ENCODE results near the gene TTYH1. TPM values are rescaled to one million over a fixed set of nuclear protein-coding genes. Genes with fewer than 3 reads are reported as not detected.

Gene TTYH1
- total RNA-seq, 2 experiments from 2014 or later: not detected

DNA sequence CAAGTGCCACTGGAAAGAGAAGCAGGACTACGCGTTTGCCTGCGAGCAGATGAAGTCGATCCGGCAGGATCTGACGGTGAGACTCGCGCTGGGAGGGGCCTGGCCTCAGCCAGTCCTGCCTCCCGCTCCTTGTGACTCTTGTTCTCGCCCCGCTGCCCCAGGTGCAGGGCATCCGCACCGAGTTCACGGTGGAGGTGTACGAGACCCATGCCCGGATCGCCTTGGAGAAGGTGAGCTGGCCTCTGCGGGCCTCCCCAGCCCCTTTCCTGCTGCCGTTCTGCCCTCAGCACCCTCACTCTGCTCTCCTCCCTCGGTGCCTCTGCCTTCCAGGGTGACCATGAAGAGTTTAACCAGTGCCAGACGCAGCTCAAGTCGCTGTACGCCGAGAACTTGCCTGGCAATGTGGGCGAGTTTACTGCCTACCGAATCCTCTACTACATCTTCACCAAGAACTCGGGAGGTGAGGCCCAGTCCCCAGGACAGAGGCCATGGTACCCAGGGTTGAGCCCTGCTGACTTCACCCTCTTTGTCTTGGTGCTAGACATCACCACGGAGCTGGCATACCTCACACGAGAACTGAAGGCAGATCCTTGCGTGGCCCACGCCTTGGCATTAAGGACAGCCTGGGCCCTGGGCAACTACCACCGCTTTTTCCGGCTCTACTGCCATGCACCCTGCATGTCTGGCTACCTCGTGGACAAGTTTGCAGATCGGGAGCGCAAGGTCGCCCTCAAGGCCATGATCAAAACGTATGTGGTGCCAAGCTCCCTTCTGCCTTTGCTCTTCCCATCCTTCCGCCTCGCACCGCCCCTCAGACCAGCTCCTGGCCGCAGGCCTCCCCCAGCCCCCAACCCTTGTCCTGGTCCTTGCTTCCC, 42.7 kb downstream of the TTYH1 start:
- CTCF ChIA-PET: no interaction called here
- Mint-ChIP-seq H3K27me3 (no peaks in the 10 kb centered on the region), H3K4me1 (ENCODE audit: low read depth) (peaks cover 33% of the 10 kb centered on the region), H3K4me3 (peak overlapping the region; percentile 48), H3K9me3 (no peaks in the 10 kb centered on the region), H3K36me3 (ENCODE audit: low read depth) (peaks cover 86% of the 10 kb centered on the region), H3K27ac (peak overlapping the region; percentile 69)
- no peak overlapping the region for H3K27ac ChIP-seq (ENCODE audit: low read depth in 1 of 2, low read length in 2 of 2)
- ATAC-seq (ENCODE audit: poor library complexity): no peak
- H3K27me3 ChIP-seq (ENCODE audit: control insufficient read depth in 1 of 2, insufficient read depth in 2 of 2, low read length in 2 of 2): no peaks in the 10 kb centered on the region
- peak in 1 of 14 experiments; percentile 26 for DNase-seq
- H3K36me3 ChIP-seq (ENCODE audit: insufficient read depth, low read length): peaks cover 91% of the 10 kb centered on the region
- intact Hi-C loops (cut with DNase I, micrococcal nuclease): loop anchor here in 1 of 2 experiments (5.0 kb wide), 1 partner anchor 634 kb away; no protein-coding TSS in a partner anchor
- no peak overlapping the region for H3K4me3 ChIP-seq (ENCODE audit: low read length)
- H3K4me1 ChIP-seq (ENCODE audit: insufficient read depth, low read length): peaks cover 30% of the 10 kb centered on the region
- TF ChIP-seq, protein P1, sequence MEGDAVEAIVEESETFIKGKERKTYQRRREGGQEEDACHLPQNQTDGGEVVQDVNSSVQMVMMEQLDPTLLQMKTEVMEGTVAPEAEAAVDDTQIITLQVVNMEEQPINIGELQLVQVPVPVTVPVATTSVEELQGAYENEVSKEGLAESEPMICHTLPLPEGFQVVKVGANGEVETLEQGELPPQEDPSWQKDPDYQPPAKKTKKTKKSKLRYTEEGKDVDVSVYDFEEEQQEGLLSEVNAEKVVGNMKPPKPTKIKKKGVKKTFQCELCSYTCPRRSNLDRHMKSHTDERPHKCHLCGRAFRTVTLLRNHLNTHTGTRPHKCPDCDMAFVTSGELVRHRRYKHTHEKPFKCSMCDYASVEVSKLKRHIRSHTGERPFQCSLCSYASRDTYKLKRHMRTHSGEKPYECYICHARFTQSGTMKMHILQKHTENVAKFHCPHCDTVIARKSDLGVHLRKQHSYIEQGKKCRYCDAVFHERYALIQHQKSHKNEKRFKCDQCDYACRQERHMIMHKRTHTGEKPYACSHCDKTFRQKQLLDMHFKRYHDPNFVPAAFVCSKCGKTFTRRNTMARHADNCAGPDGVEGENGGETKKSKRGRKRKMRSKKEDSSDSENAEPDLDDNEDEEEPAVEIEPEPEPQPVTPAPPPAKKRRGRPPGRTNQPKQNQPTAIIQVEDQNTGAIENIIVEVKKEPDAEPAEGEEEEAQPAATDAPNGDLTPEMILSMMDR (IDR thresholded peaks at IDR 0.05): no peak
- POLR2A ChIA-PET: interaction anchor here (1.3 kb wide), 1 partner anchor 9 kb away, joined by 5 read pairs; the partner anchor contains the start of gene LENG8
- H3K9me3 ChIP-seq (ENCODE audit: control insufficient read depth in 1 of 2, insufficient read depth in 1 of 2, low read length in 2 of 2): no peaks in the 10 kb centered on the region

DNA sequence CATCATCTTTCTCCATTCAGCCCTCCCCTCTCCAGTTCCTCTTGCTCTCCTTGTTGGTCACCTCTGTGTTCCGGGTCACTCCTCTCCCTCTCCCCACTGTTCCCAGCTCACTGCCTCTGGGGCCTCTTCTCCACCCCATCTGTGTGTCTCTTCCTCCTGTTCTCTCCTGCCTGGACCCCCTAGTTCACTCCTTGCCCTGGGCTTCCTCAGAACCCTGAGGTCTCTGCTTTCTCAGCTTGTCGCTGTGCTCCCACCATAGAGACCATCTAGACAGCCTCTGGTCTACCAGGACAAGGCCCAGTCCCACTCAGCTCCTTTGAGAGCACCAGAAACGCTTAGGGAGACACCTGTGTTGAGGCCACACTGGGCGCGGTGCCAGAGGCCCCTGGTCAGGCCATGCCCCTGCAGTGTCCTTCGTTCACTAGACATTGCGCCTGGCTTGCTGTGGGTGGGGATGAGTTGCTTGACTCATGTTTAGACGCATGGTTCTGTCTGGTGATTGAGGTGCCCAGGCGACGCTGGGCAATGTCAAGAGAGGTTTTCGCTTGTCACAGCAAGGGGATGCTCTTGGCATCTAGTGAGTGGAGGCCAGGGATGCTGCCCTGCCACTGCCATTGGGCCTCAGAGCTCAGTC, 43.5 kb downstream of the TTYH1 start:
- Histone ChIP-seq H3K27ac (ENCODE audit: low read depth in 1 of 2, low read length in 2 of 2) (no peak overlapping the region), H3K9me3 (ENCODE audit: control insufficient read depth in 1 of 2, insufficient read depth in 1 of 2, low read length in 2 of 2) (no peaks in the 10 kb centered on the region), H3K27me3 (ENCODE audit: control insufficient read depth in 1 of 2, insufficient read depth in 2 of 2, low read length in 2 of 2) (no peaks in the 10 kb centered on the region), H3K36me3 (ENCODE audit: insufficient read depth, low read length) (peaks cover 83% of the 10 kb centered on the region), H3K4me3 (ENCODE audit: low read length) (no peak overlapping the region), H3K4me1 (ENCODE audit: insufficient read depth, low read length) (peaks cover 36% of the 10 kb centered on the region)
- peaks cover 82% of the 10 kb centered on the region for H3K36me3 Mint-ChIP-seq (ENCODE audit: low read depth)
- H3K4me1 Mint-ChIP-seq (ENCODE audit: low read depth): peaks cover 32% of the 10 kb centered on the region
- ATAC-seq (ENCODE audit: poor library complexity) (no peak), DNase-seq (peak in 1 of 14 experiments; percentile 25)
- no peaks in the 10 kb centered on the region for H3K9me3 Mint-ChIP-seq
- intact Hi-C loops (cut with DNase I, micrococcal nuclease): loop anchor here in 1 of 2 experiments (5.0 kb wide), 1 partner anchor 634 kb away; no protein-coding TSS in a partner anchor
- ChIA-PET POLR2A (interaction anchor here (1.3 kb wide), 1 partner anchor 10 kb away, joined by 5 read pairs; the partner anchor contains the start of gene LENG8), CTCF (no interaction called here)
- peak overlapping the region; percentile 63 for H3K4me3 Mint-ChIP-seq
- peak overlapping the region; percentile 69 for H3K27ac Mint-ChIP-seq
- TF ChIP-seq, protein P1 (IDR thresholded peaks at IDR 0.05): no peak
- H3K27me3 Mint-ChIP-seq: no peaks in the 10 kb centered on the region
